Upper lobe of left lung (tissue), 4 donors: ENCODE results near the gene CREBL2.

Experiments used
- POLR2AphosphoS5 ChIP-seq, 2 donors: sonication (generic); formaldehyde crosslinking; IDR thresholded peaks; one replicate each; pipeline ENCODE4 v1.5.1; 2017; ENCODE audit warnings: antibody characterized with exemption in 2 of 2
- TF ChIP-seq, protein P1 (sequence below), 6 experiments: fragments of 450-650 bp in 4 of 6; fragments of 200-600 bp in 2 of 6; sonication (generic) in 2 of 6; IDR thresholded peaks; one replicate each; pipeline ENCODE4 v1.5.1; 2016 to 2019; ENCODE audit warnings: antibody characterized with exemption in 6 of 6

DNA sequence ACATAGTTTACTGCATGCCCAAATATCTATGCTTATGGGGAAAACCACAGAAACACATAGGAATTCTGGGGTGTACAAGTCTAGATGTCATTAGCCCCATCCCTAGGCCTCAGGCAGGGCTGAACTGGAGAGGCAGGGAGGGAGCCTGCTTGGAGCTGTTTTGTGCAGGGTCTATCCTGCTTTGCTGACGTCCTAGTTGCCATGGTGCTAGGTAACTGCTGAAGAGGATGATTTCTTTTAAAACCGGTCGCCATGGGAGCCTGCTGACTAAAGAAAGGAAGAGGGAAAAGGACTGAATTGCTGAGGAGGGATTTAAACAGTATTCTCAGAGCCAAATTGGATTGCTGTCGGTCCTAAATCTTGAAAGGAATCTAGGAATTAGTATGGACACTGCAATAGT lies 73.6 kb downstream of the CREBL2 start:
- TF ChIP-seq, protein P1, sequence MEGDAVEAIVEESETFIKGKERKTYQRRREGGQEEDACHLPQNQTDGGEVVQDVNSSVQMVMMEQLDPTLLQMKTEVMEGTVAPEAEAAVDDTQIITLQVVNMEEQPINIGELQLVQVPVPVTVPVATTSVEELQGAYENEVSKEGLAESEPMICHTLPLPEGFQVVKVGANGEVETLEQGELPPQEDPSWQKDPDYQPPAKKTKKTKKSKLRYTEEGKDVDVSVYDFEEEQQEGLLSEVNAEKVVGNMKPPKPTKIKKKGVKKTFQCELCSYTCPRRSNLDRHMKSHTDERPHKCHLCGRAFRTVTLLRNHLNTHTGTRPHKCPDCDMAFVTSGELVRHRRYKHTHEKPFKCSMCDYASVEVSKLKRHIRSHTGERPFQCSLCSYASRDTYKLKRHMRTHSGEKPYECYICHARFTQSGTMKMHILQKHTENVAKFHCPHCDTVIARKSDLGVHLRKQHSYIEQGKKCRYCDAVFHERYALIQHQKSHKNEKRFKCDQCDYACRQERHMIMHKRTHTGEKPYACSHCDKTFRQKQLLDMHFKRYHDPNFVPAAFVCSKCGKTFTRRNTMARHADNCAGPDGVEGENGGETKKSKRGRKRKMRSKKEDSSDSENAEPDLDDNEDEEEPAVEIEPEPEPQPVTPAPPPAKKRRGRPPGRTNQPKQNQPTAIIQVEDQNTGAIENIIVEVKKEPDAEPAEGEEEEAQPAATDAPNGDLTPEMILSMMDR (IDR thresholded peaks at IDR 0.05): no peak
- no peak for TF ChIP-seq POLR2AphosphoS5 (IDR thresholded peaks at IDR 0.05)
